ENCODE measurements around the gene AP4S1. TPM values are rescaled to one million over a fixed set of nuclear protein-coding genes. Genes with fewer than 3 reads are reported as not detected.
"Not testable (repeated sequence)": the region's sequence is repeated elsewhere in the genome, so short reads cannot be mapped to it uniquely, and the experiment has no call there.

The AP4S1 gene
- total RNA-seq, 1 donor from 2014 or later = 8.1 TPM

- no peak for DNase-seq
- Histone ChIP-seq H3K27me3 (ENCODE audit: low read depth) (no peaks in the 10 kb centered on the region), H3K4me1 (peaks cover 3% of the 10 kb centered on the region), H3K4me3 (no peak overlapping the region), H3K27ac (replicated peaks) (no peak overlapping the region), H3K9me3 (replicated peaks) (no peaks in the 10 kb centered on the region), H3K36me3 (no peaks in the 10 kb centered on the region)
- no peak for TF ChIP-seq CTCF (IDR thresholded peaks at IDR 0.05; ENCODE audit: borderline replicate concordance)
- intact Hi-C loops (cut with micrococcal nuclease) = no loop called here
Measured at GRCh38 chr14:31038521-31039166, 13.2 kb downstream of the AP4S1 start.

GRCh38 chr14:31042300-31042699, 16.9 kb downstream of the AP4S1 start:
- Histone ChIP-seq H3K27ac (replicated peaks) (no peak overlapping the region), H3K4me3 (no peak overlapping the region), H3K4me1 (no peaks in the 10 kb centered on the region), H3K36me3 (no peaks in the 10 kb centered on the region), H3K27me3 (ENCODE audit: low read depth) (no peaks in the 10 kb centered on the region), H3K9me3 (replicated peaks) (no peaks in the 10 kb centered on the region)
- no peak for TF ChIP-seq CTCF (IDR thresholded peaks at IDR 0.05; ENCODE audit: borderline replicate concordance)
- no peak for DNase-seq
- intact Hi-C loops (cut with micrococcal nuclease) = no loop called here

GRCh38 chr14:31042893-31043292, 17.4 kb downstream of the AP4S1 start:
- intact Hi-C loops (cut with micrococcal nuclease); H3K9me3 ChIP-seq (replicated peaks): not testable (repeated sequence)

GRCh38 chr14:31043379-31043778, 17.9 kb downstream of the AP4S1 start:
- Histone ChIP-seq H3K27me3 (ENCODE audit: low read depth) (no peaks in the 10 kb centered on the region), H3K27ac (replicated peaks) (no peak overlapping the region), H3K9me3 (replicated peaks) (no peaks in the 10 kb centered on the region), H3K4me1 (no peaks in the 10 kb centered on the region), H3K36me3 (no peaks in the 10 kb centered on the region), H3K4me3 (no peak overlapping the region)
- DNase-seq = no peak
- intact Hi-C loops (cut with micrococcal nuclease) = no loop called here
- TF ChIP-seq CTCF (IDR thresholded peaks at IDR 0.05; ENCODE audit: borderline replicate concordance) = no peak

More at GRCh38 chr14:31042893-31043292, 17.4 kb downstream of the AP4S1 start:
- not testable (repeated sequence) for H3K4me3 ChIP-seq; H3K27ac ChIP-seq (replicated peaks); DNase-seq; H3K36me3 ChIP-seq; H3K4me1 ChIP-seq; H3K27me3 ChIP-seq (ENCODE audit: low read depth)

GRCh38 chr14:31045501-31046080, 20.1 kb downstream of the AP4S1 start:
- H3K27me3 ChIP-seq (ENCODE audit: low read depth) = no peaks in the 10 kb centered on the region
- no peak overlapping the region for H3K27ac ChIP-seq (replicated peaks)
- DNase-seq = no peak
- TF ChIP-seq CTCF (IDR thresholded peaks at IDR 0.05; ENCODE audit: borderline replicate concordance) = no peak
- H3K4me1 ChIP-seq = peaks cover 4% of the 10 kb centered on the region
- H3K4me3 ChIP-seq = no peak overlapping the region
- no peaks in the 10 kb centered on the region for H3K9me3 ChIP-seq (replicated peaks)
- H3K36me3 ChIP-seq = no peaks in the 10 kb centered on the region
- intact Hi-C loops (cut with micrococcal nuclease) = no loop called here

- TF ChIP-seq CTCF (IDR thresholded peaks at IDR 0.05; ENCODE audit: borderline replicate concordance) = no peak
- intact Hi-C loops (cut with micrococcal nuclease) = no loop called here
- Histone ChIP-seq H3K4me3 (no peak overlapping the region), H3K4me1 (peaks cover 4% of the 10 kb centered on the region), H3K27me3 (ENCODE audit: low read depth) (no peaks in the 10 kb centered on the region), H3K27ac (replicated peaks) (no peak overlapping the region), H3K9me3 (replicated peaks) (no peaks in the 10 kb centered on the region), H3K36me3 (no peaks in the 10 kb centered on the region)
- no peak for DNase-seq
Measured at GRCh38 chr14:31047503-31047902, 22.1 kb downstream of the AP4S1 start.

Measured in left ventricle myocardium inferior (tissue), 1 donor.